ENCODE measurements around the gene RCAN2.

DNA sequence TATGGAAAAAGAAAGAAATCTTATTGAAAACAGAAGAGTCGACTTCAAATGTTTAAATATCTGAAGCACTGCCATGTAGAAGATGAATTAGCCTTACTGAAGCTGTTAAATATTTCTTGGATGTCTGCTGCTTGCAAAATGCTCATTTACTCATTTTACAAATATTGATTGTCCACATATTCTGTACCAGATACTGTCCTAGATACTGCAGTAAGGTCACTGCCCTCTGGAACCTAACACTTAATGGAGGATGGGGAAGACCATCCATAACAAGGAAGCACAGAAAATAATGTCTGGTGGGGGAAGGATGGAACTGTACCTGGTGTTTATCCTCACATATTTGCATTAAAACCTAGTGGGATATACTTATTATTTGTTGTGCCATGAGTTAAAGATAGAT, 99.0 kb downstream of the RCAN2 start:
- TF ChIP-seq, protein P1, sequence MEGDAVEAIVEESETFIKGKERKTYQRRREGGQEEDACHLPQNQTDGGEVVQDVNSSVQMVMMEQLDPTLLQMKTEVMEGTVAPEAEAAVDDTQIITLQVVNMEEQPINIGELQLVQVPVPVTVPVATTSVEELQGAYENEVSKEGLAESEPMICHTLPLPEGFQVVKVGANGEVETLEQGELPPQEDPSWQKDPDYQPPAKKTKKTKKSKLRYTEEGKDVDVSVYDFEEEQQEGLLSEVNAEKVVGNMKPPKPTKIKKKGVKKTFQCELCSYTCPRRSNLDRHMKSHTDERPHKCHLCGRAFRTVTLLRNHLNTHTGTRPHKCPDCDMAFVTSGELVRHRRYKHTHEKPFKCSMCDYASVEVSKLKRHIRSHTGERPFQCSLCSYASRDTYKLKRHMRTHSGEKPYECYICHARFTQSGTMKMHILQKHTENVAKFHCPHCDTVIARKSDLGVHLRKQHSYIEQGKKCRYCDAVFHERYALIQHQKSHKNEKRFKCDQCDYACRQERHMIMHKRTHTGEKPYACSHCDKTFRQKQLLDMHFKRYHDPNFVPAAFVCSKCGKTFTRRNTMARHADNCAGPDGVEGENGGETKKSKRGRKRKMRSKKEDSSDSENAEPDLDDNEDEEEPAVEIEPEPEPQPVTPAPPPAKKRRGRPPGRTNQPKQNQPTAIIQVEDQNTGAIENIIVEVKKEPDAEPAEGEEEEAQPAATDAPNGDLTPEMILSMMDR (IDR thresholded peaks at IDR 0.05) = no peak
- TF ChIP-seq POLR2A (IDR thresholded peaks at IDR 0.05) (no peak), POLR2AphosphoS5 (IDR thresholded peaks at IDR 0.05) (no peak), EP300 (IDR thresholded peaks at IDR 0.05) (no peak)

Data from gastroesophageal sphincter (tissue), 3 donors.